SKM-1 treated with dmso at 0.1 percent for 144 hours (cell line): Measurements from ENCODE around the gene ERICH4.
A peak's percentile ranks its signal among the peaks of the same experiment; 100 is the strongest.
"Not testable (repeated sequence)": the region's sequence is repeated elsewhere in the genome, so short reads cannot be mapped to it uniquely, and the experiment has no call there.

Experiments used
- DNase-seq: peaks from one replicate; lab custom pipeline; 2025; ENCODE audit not compliant: unreplicated experiment; lab: John Stamatoyannopoulos, UW

The ERICH4 gene

GRCh38 chr19:41442473-41443355 lies at the start of gene ERICH4:
ERICH4 (plus strand) TSS chr19:41443156; CDS start chr19:41443170, 14 bp downstream.
- no peak for DNase-seq

GRCh38 chr19:41395355-41395754 lies 47.6 kb upstream of the ERICH4 start:
- no peak for DNase-seq

DNA sequence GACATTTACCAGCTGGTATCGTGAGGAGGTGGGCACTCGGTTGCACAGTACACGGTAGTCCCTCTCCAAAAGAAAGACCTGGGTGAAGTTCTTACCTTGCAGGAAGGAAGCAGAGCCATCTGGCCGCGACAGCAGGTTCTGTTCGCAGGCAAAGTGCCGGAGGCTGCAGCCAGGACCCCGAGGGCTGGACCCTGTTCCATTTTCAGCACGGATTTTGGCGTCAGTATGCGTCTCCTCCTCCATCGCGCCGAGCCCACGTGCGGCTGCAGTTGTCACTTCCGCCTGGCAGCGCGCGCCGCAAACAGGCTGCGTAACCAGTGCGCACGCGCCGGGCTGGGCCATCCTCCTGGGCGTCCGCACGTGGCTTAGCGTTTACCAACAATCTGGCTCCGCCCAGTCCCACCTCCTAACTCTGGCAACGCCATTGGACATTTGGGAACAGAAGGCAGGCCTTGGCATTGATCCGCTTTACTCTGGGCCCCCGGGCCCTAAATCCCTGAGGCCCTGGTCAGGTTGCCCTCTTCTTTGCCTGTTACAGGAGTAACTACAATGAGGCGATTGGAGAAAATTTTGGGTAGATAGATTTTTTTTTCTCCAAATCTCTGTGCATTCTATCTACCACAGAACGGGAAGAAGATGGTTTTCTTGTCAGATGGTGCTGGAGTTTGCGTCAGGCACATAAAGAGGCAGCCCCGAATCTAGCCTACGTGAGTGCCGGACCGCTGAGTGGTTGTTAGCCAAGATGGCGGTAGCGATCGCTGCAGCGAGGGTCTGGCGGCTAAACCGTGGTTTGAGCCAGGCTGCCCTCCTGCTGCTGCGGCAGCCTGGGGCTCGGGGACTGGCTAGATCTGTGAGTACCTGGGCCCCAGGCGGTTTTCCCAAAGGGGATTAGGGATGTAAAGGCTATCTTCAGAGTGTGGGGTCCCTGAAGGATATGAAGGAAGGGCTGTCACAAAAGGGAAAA lies 45.6 kb upstream of the ERICH4 start, which contains the start of the genes BCKDHA and EXOSC5:
BCKDHA (plus strand) TSS at position 733 of the 964 bp plus-strand sequence; CDS start at position 743, 10 bp downstream.
EXOSC5 (minus strand) TSS at position 274 of the 964 bp plus-strand sequence; CDS start at position 243, 31 bp downstream.
- peak; percentile 99 for DNase-seq

- DNase-seq, result no peak
Observed at GRCh38 chr19:41398050-41398418, 44.9 kb upstream of the ERICH4 start.

DNA sequence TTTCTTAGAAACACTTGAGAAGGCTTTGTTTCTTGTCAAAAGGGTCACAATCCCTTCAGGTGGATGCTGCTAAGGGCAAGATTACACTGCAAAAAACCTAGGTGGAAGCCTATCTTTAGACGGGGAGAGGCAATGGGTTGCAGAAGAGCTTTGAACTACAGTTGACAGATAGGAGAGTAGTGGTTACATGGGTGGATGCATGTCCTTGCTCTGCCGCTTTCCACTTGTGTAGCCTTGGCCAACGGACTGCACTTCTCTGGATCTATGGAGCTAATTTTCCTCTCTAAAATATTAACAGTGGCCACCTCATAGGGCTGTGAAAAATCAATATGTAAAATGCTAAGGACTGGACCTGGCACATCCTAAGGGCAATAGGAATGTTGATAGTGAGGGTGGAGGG lies 44.4 kb upstream of the ERICH4 start:
- no peak for DNase-seq

DNA sequence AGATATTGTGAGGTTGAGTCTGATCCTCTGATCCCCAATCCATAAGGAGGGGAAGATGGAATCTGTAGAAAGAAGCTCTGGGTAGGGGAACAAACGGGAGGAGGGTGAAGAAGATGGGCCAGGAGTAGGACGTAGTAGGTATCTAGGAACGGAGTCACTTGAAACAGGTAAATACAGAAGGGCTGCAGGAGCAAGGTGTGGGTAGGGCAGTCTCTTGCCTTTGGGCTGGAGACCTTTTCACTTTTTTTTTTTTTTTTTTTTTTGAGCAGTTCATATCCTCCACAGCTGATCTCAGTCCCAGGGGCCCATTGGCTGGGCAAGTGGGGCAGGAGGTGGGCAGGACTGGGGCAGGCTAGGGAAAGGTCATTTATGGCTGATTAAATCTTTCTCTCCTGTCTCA lies 43.9 kb upstream of the ERICH4 start:
- no peak for DNase-seq

DNA sequence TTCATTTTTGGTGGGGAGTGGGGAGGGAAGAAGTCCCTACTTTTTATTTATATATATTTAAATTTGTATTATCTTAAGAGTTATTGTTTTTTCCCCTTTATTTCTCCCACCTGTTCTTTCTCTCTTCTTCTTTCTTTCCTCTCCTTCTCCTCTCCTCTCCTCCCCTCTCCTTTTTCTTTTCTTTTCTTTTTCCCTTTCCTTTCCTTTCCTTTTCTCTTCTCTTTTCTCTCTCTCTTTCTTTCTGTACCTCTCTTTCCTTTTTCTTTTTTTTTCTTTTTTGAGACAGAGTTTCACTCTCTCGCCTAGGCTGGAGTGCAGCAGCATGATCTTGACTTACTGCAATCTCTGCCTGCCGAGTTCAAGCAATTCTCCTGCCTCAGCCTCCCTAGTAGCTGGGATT lies 43.4 kb upstream of the ERICH4 start:
- DNase-seq, result no peak

DNA sequence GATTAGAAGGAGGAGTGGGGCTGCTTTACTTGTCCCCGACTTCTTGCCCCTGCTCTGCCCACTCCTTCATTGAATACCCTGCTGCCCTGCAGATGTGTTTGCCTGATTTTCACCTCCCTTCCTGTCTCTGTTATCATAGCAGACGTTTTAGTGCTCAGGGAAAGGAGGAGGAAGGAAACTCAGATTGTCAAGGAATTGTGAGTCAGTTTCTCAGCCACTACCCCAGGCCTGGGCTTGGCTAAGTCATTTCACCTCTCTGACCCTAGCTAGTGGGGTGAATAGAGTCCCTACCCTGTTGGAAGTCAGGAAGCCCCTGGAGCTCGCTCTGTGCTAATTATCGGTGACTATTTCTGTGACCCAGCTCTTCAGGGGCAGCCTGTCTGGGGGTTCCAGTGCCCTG lies 41.5 kb upstream of the ERICH4 start:
- no peak for DNase-seq

DNA sequence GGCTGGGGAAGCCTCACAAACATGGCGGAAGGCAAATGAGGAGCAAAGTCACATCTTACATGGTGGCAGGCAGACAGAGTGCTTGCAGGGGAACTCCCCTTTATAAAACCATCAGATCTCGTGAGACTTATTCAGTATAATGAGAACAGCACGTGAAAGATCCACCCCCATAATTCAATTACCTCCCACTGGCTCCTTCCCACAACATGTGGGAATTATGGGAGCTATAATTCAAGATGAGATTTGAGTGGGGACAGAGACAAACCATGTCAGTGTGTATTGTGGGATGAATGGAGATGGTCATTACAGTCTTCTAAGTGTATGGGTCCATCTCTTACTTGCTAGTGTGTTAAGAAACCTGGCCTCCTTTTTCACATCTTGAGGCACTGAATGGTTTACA lies 40.9 kb upstream of the ERICH4 start:
- DNase-seq, result no peak

DNA sequence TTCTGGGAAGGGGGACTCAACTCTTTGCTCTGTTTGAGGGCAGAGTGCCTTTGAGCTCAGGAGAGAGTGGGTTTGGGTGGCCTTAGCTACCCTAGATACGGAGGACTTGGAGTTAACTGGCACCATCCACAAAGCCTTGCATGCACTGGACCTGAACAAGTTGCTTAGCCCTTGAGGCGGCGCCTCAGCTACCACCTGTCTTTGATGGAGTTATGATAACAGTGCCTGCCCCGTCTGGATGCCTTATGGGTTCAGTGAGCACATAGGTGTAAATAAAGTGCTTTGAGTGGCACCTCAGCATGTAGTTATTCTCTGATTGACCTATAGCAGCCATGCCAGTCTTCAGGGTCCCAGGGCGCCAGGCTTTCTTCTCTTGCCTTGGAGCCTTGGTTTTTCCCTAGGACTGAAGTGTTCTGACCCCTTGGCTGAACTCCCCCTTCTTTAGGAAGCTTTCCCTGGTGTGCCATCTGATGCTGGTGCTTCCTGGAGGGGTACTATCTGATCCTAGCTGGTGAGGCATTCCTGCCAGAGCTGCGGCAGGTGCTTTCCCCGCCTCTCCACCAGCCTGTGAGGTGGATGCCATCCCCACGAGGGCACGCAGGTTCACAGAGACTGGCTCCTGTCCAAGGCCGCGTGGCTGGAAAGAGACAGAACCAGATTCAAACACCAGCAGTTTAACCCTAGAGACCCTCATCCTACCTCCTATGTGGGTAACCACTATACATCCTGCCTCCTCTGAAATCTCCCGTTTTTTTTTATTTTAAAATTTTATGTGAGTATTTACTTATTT lies 39.6 kb upstream of the ERICH4 start:
- no peak for DNase-seq

- DNase-seq, result no peak
Observed at GRCh38 chr19:41405776-41406175, 37.2 kb upstream of the ERICH4 start.

GRCh38 chr19:41407271-41407670 lies 35.7 kb upstream of the ERICH4 start:
- peak; percentile 65 for DNase-seq

DNA sequence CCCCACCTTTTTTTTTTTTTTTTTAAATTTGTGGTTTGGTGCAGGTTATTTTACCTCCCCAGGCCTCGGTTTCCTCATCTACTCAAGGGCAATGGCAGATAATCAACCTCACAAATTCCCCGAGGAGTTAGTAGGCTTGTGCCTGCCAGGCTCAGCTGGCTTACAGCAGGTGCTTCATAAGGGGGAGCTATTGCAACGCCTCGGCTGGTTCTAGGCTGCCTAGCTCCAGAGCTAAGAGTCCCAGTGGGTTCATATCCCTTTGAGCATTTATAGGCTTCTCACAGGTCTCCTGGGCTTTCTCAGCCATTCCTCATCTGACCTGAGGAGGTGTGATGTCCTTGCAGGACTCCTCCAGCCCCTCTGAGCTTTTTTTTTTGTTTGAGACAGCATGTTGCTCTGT lies 34.7 kb upstream of the ERICH4 start:
- peak; percentile 47 for DNase-seq

GRCh38 chr19:41408846-41409245 lies 34.1 kb upstream of the ERICH4 start:
- DNase-seq, result not testable (repeated sequence)

DNA sequence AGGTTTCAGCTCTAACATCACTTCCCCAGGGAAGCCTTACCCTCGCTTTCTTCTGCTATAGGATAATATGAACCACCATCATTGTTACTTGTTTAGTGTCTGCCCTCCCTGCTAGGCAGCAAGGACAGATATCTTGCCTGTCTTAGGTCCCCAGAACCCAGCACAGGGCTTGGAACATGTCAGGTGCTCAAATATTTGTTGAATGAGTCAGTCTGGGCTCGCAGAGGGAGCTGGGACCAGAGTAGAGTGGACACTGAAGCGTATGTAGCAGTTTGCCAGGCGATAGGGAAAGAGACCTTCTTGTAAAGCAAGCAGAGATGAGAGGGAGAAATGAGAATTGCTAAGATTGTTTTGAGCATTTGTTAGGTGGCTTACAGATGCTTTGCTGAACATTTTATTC lies 33.7 kb upstream of the ERICH4 start:
- no peak for DNase-seq

GRCh38 chr19:41410336-41411054 lies 32.5 kb upstream of the ERICH4 start:
- DNase-seq, result no peak

DNA sequence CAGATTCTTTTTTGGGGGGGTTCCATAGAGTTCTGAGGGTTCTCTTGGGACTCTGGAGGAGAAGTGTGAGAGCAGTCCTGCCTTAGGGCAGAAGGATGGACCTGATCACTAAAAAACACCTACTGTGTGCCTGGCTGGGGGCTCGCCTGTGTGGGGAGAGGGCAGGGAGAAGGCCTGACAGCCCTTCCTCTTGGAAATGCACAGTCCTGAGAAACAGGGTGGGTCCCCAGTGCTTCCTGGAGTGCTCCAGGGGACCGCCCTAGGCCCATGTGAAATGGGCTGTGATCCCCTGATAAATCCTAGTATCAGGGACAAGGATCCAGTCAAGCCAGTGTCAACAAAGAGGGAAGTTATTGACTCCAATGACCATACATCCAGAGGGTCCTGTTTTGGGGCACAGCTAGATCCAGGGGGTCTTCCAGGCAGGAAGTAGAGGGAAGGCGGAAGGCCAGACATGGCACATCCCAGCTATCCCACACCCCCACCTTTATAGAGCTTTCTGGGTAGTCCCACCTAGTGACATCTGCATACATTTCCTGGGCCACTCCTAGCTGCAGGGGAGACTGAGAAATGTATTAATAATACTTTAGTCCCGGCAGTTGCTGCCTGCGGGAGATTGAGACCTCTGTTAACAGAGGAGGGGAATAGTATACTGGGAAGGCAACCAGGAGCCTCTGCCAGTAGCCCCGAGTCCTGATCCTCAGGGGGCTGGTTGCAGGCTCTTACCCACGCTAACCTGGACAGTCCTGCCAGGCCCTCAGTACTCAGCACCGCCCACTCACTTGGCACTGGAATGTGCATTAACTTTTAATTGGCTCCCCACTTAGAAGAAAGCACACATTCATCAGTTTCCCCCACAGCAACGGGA lies 31.6 kb upstream of the ERICH4 start:
- DNase-seq, result no peak

- no peak for DNase-seq
Observed at GRCh38 chr19:41411968-41412265, 31.0 kb upstream of the ERICH4 start.

DNA sequence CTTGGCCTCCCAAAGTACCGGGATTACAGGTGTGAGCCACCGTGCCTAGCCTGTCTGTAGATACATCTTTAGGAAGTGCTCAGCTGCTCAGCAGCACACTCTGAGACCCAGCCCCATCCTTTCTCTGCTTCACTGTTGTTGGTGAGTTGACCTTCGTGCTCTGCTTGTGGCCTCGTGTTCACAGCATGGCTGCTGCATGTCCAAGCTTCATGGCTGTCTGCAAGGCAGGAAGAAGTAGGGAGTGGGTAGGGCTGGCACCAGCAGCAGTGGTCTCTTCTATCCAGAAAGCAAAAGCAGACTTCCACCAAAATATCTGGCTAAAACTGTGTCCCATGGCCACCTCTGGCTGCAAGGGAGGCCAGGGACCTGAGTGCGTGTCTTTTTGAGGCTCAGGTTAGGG lies 30.0 kb upstream of the ERICH4 start:
- no peak for DNase-seq
